COLO668 (cell line): ENCODE measurements around the gene PSMD6.

Experiments
- DNase-seq: peaks from one replicate; lab custom pipeline; 2025; ENCODE audit not compliant: unreplicated experiment; lab: John Stamatoyannopoulos, UW

The PSMD6 gene

GRCh38 chr3:63980019-63980418 is 43.3 kb downstream of the PSMD6 start:
- DNase-seq, result no peak

GRCh38 chr3:63979093-63979885 is 44.0 kb downstream of the PSMD6 start:
- no peak for DNase-seq

GRCh38 chr3:63977893-63978292 is 45.4 kb downstream of the PSMD6 start:
- no peak for DNase-seq

- DNase-seq, result no peak
Measured at GRCh38 chr3:63976872-63977200, 46.5 kb downstream of the PSMD6 start.

GRCh38 chr3:63976161-63976871 is 47.0 kb downstream of the PSMD6 start:
- DNase-seq, result no peak

- DNase-seq, result no peak
Measured at GRCh38 chr3:63975723-63976122, 47.6 kb downstream of the PSMD6 start.

- no peak for DNase-seq
Measured at GRCh38 chr3:63974451-63974850, 48.8 kb downstream of the PSMD6 start.

GRCh38 chr3:63973406-63973805 is 49.9 kb downstream of the PSMD6 start:
- DNase-seq, result no peak

- DNase-seq, result no peak
Measured at GRCh38 chr3:63972987-63973386, 50.3 kb downstream of the PSMD6 start.

GRCh38 chr3:63972196-63972595 is 51.1 kb downstream of the PSMD6 start:
- DNase-seq, result no peak

GRCh38 chr3:63970631-63971475 is 52.4 kb downstream of the PSMD6 start:
- DNase-seq, result no peak

GRCh38 chr3:63969876-63970275 is 53.4 kb downstream of the PSMD6 start:
- no peak for DNase-seq

- no peak for DNase-seq
Measured at GRCh38 chr3:63968612-63969350, 54.5 kb downstream of the PSMD6 start.

GRCh38 chr3:63967675-63968611 is 55.4 kb downstream of the PSMD6 start:
- no peak for DNase-seq

GRCh38 chr3:63966871-63967270 is 56.4 kb downstream of the PSMD6 start:
- no peak for DNase-seq

- DNase-seq, result no peak
Measured at GRCh38 chr3:63966007-63966406, 57.3 kb downstream of the PSMD6 start.

- DNase-seq, result no peak
Measured at GRCh38 chr3:63964681-63965485, 58.4 kb downstream of the PSMD6 start.

GRCh38 chr3:63963496-63963895 is 59.8 kb downstream of the PSMD6 start:
- no peak for DNase-seq

GRCh38 chr3:63961891-63962290 is 61.4 kb downstream of the PSMD6 start:
- DNase-seq, result no peak
